IPS-20b (cell line): ENCODE measurements around the gene EPG5.
"Not testable (repeated sequence)": the region's sequence is repeated elsewhere in the genome, so short reads cannot be mapped to it uniquely, and the experiment has no call there.

Experiments
- H3K27ac ChIP-seq: one replicate; pipeline ENCODE4 v1.5.1; 2013; ENCODE audit warnings: low read length
- H3K27me3 ChIP-seq: 2 replicates; pipeline ENCODE4 v1.6.1; 2013; ENCODE audit warnings: mild to moderate bottlenecking, low read length, inconsistent platforms; ENCODE audit not compliant: insufficient read depth
- H3K36me3 ChIP-seq: 2 replicates; pipeline ENCODE4 v1.6.1; 2013; ENCODE audit warnings: low read depth, mild to moderate bottlenecking, inconsistent platforms, low read length, moderate library complexity; ENCODE audit not compliant: insufficient read depth
- H3K4me1 ChIP-seq: 2 replicates; pipeline ENCODE4 v1.6.1; 2013; ENCODE audit warnings: mild to moderate bottlenecking, control low read depth, inconsistent platforms, low read length, moderate library complexity; ENCODE audit not compliant: insufficient read depth
- H3K4me3 ChIP-seq: 2 replicates; pipeline ENCODE4 v1.5.1; 2013; ENCODE audit warnings: mild to moderate bottlenecking, low read length, inconsistent platforms
- H3K9ac ChIP-seq: 2 replicates; pipeline ENCODE4 v1.6.1; 2013; ENCODE audit warnings: low read depth, mild to moderate bottlenecking, inconsistent platforms, low read length, moderate library complexity
- H3K9me3 ChIP-seq: 2 replicates; pipeline ENCODE4 v1.6.1; 2013; ENCODE audit warnings: mild to moderate bottlenecking, low read depth, low read length, inconsistent platforms; ENCODE audit not compliant: insufficient read depth

EPG5 gene

DNA sequence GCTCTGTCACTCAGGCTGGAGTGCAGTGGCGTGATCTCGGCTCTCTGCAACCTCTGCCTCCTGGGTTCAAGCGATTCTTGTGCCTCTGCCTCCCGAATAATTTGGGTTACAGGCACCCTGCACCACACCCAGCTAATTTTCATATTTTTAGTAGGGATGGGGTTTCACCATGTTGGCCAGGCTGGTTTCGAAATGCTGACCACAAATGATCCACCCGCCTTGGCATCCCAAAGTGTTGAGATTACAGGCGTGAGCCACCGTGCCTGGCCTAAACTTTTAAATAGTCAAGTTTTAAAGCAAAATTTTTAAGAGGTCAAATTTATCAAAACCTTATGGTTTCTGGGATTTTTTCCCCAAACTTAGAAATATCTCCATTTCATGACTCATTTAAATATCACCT, 148.4 kb downstream of the EPG5 start:
- not testable (repeated sequence) for H3K4me3 ChIP-seq, H3K9ac ChIP-seq, H3K27ac ChIP-seq, H3K9me3 ChIP-seq, H3K36me3 ChIP-seq, H3K27me3 ChIP-seq, H3K4me1 ChIP-seq

- Histone ChIP-seq H3K27me3 (no peaks in the 10 kb centered on the region), H3K9ac (no peak overlapping the region), H3K4me3 (no peak overlapping the region), H3K9me3 (no peaks in the 10 kb centered on the region), H3K36me3 (no peaks in the 10 kb centered on the region), H3K27ac (no peak overlapping the region), H3K4me1 (no peaks in the 10 kb centered on the region)
These were observed 149.6 kb downstream of the EPG5 start for GRCh38 chr18:45817543-45817942.

- H3K36me3 ChIP-seq, H3K27me3 ChIP-seq: not testable (repeated sequence)
These were observed 152.4 kb downstream of the EPG5 start for GRCh38 chr18:45814733-45815132.

GRCh38 chr18:45807144-45807543, 160.0 kb downstream of the EPG5 start:
- H3K4me1 ChIP-seq, H3K27me3 ChIP-seq, H3K27ac ChIP-seq, H3K4me3 ChIP-seq, H3K36me3 ChIP-seq, H3K9ac ChIP-seq: not testable (repeated sequence)
- H3K9me3 ChIP-seq: peaks cover 18% of the 10 kb centered on the region

More at GRCh38 chr18:45814733-45815132, 152.4 kb downstream of the EPG5 start:
- H3K4me3 ChIP-seq, H3K4me1 ChIP-seq, H3K9me3 ChIP-seq, H3K27ac ChIP-seq, H3K9ac ChIP-seq: not testable (repeated sequence)

- Histone ChIP-seq H3K4me3 (no peak overlapping the region), H3K9ac (no peak overlapping the region), H3K9me3 (peaks cover 25% of the 10 kb centered on the region), H3K27me3 (no peaks in the 10 kb centered on the region), H3K4me1 (no peaks in the 10 kb centered on the region), H3K27ac (no peak overlapping the region), H3K36me3 (no peaks in the 10 kb centered on the region)
These were observed 160.9 kb downstream of the EPG5 start for GRCh38 chr18:45806226-45806625.

GRCh38 chr18:45805551-45805950, 161.6 kb downstream of the EPG5 start:
- H3K9me3 ChIP-seq: peaks cover 30% of the 10 kb centered on the region
- no peak overlapping the region for H3K27ac ChIP-seq
- no peak overlapping the region for H3K4me3 ChIP-seq
- H3K9ac ChIP-seq: no peak overlapping the region
- no peaks in the 10 kb centered on the region for H3K4me1 ChIP-seq
- H3K36me3 ChIP-seq: no peaks in the 10 kb centered on the region
- H3K27me3 ChIP-seq: no peaks in the 10 kb centered on the region

DNA sequence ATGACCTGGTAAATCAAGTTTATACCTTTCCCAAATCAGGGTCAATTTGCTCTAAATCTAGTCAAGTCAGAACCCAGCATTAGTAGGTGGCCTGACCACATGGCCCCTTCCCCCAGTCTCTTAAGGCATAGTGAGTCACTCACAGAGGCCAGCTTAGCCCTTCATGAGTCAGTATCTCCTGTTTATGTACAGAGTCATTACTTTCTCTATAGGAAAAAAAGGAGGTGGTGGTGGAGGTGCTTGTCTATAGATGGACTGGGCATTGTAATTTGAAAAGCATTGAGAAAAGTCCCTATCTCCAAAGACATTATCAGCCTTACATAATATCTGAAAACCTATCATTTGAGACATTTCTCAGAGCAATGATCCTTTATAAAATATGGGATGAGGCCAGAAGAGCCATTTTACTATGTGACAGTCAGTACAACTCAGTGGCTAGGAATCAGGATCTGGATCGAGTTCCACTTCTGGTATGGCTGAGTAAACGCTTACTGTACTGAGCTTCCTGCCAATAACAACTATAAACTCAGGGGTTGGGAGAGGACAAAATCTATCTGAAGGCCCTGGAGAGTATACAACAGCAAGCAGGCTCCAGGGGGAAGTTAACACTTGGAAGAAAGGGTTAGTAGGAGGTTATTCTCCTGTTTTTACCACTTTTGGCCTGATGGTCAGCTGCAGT, 164.2 kb downstream of the EPG5 start:
- Histone ChIP-seq H3K9me3 (peaks cover 44% of the 10 kb centered on the region), H3K27ac (no peak overlapping the region), H3K4me1 (no peaks in the 10 kb centered on the region), H3K4me3 (no peak overlapping the region), H3K27me3 (no peaks in the 10 kb centered on the region), H3K36me3 (no peaks in the 10 kb centered on the region), H3K9ac (no peak overlapping the region)

DNA sequence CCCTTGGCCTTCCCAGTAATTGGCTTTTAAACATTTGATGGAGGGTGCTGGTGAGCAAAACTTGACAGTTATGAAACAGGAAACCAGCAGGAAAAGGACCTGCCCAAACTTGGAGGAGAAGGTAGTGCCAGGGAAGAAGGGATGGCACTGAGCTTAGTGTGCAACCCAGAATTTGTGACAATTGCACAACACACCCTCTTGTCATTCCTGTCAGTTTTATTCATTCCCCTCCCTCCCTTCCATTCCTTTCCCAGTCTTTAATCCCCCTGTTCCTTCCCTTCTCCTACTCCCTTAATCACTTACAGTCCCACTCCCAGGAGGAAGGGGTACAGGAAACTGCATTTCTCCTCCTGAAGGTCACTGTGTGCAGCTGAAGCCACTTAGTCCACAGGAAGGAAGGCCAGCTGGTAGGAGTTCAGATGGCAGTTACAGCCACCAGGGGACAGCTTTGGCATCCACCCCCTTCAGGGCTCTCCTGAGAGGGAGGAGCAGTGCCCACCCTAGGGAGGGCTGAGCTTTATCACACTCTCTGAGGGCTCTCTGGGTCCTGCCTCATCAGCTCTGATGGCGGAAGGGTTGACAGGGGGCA, 165.6 kb downstream of the EPG5 start:
- Histone ChIP-seq H3K9ac (no peak overlapping the region), H3K9me3 (peaks cover 44% of the 10 kb centered on the region), H3K27me3 (no peaks in the 10 kb centered on the region), H3K27ac (no peak overlapping the region), H3K4me1 (no peaks in the 10 kb centered on the region), H3K36me3 (no peaks in the 10 kb centered on the region), H3K4me3 (no peak overlapping the region)
